Activated CD8-positive, alpha-beta memory T cell treated with anti-CD3 and anti-CD28 coated beads, Interleukin-2, amount 50 U/mL, for 1 hour (primary cell): ENCODE results near the gene MAK.
A peak's percentile ranks its signal among the peaks of the same experiment; 100 is the strongest.
"Not testable (repeated sequence)": the region's sequence is repeated elsewhere in the genome, so short reads cannot be mapped to it uniquely, and the experiment has no call there.

Experiments
- DNase-seq: peaks from one replicate; pipeline ENCODE4 v3.0.0-alpha.2; 2020; ENCODE audit errors: extremely low read depth

Gene MAK

DNA sequence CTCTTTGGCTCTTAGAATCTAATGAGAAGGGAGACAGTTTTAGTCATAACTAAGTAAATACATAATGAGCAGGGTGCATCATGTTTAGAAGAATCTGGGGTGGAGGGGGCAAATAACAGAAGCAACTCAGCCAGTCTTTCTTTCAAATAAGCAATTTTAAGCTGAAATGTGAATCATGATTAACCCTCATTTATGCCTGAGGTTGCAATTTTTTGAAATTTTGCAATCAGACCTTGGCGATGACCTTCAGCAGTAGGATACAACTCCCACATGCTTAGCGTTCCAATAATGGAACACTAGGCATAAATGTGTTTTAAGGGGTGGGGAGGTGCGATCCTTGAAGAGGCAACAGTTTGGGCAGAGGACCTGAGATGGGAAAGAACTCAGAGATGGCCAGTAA is 60.1 kb downstream of the MAK start:
- no peak for DNase-seq

- no peak for DNase-seq
Measured at GRCh38 chr6:10771371-10771894, 66.9 kb downstream of the MAK start.

DNA sequence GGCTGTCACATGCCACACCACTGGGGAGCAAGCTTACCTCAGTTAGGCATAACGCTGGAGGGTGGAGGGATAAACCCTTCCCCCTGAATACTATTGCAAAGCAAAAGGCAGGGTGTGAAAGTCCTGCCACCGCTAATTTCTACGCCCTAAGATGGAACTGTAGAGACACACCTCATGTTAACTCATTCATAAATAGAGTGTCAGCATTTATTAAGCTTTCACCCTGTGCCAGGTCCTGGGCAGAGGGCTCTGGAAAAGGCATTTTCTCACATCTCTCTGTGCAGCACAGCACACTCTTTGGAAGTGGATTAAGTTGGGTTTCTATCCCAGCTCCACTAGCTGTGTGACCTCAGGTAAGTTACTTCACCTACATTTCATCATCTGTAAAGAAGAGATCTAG is 68.9 kb downstream of the MAK start:
- no peak for DNase-seq

DNA sequence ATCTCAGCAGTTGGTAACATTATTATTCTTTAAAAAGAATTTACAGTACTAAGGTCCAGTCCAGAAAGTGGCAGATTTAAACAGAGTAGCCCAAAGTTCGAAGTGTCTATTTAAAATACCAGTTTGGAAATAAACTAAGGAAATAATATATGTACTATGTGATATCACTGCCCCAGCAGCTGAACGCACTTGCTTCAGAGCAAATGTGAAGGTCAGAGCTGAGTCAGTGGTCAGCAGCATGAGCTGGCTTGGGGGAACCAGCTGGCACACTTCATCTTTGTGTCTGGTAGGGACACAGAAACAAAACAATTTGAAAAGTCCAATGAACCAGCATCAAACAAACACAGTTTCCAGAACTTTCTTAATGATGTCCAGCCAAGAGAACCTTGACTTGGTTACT is 75.3 kb downstream of the MAK start:
- no peak for DNase-seq

DNA sequence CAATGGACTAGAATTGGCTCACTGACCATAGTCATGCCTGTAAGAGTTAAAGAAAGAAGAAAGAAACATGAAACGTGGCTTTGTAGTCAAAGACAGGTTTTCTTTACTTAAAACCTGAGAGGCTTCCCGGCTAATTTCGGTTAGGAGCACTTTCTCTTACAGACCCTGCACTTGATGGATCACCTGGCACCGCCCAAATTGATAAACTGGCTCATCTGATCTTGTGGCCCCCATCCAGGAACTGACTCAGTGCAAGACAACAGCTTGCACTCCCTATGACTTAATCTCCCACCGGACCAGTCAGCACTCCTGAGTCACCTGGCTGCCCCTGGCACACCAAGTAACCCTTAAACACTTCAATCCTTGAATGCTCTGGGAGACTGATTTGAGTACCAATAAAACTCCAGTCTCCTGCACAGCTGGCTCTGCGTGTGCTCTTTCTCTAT is 78.4 kb downstream of the MAK start:
- no peak for DNase-seq

DNA sequence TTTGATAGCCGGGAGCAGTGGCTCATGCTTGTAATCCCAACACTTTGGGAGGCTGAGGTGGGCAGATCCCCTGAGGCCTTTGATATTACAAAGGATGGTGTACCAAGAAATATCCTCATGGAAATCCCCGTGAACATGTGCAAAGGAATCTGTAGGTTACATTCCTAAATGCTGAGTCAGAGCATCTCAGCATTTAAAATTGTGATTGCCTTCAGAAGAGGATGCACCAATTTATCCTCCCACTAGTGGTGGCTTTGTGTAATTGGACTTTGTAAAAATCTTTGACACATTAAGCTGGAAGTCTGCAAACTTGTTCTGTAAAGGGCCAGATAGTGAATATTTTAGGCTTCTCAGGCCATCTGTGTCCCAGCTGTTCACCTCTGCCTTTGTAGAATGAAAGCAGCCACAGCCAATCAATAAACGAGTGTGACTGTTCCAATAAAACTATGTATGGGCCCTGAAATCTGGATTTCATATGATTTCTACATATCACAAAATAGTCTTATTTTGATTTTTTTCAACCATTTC is 79.0 kb downstream of the MAK start:
- DNase-seq: no peak

DNA sequence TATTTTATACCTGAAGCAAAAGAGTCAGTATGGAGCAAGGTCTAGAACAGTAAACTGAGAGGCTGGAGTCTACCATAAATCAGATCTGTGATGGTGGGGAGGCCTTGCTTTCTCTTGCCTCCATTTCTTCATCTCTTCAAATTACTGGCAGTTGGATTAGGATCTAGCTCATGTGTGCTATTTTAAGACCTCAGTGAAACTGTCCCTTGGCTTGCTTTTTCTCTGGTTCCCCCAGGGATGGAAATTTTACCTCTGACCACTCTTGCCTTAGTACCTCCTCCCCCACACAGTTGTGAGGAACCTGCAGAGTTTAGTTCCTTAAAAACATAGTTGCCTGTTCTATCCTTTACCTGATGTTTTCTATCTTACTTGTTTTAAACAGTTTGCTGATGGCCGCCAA is 82.3 kb downstream of the MAK start:
- DNase-seq: no peak

GRCh38 chr6:10751757-10752156 is 86.6 kb downstream of the MAK start:
- DNase-seq: not testable (repeated sequence)

DNA sequence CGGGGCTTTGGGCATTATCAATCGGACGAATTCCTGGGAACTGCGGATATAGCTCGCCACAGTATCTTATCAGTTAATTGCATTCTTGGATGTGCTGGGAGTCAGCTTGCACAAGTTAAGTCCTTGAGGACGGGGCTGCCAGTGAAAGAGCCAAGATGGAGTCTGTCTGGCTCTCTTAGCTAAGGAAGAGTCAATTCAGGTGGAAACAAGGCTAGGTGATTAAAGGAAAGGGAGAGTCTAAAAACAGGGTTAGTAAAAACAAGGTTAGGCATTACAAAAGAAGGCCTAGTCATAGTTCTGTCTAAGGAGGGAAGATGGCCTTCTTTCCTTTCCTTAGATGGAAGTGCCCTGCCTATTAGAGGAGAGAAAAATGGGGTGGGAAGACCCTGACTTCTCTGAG is 87.8 kb downstream of the MAK start:
- DNase-seq: not testable (repeated sequence)

GRCh38 chr6:10749734-10750133 is 88.6 kb downstream of the MAK start:
- no peak for DNase-seq

GRCh38 chr6:10747251-10747972 is 90.9 kb downstream of the MAK start, which contains the start of gene TMEM14B:
TMEM14B (plus strand) TSS chr6:10747805; CDS start chr6:10749246, 1,441 bp downstream.
- peak; percentile 95 for DNase-seq

- DNase-seq: no peak
Measured at GRCh38 chr6:10746915-10747250, 91.5 kb downstream of the MAK start.

- DNase-seq: no peak
Measured at GRCh38 chr6:10745116-10745515, 93.2 kb downstream of the MAK start.

DNA sequence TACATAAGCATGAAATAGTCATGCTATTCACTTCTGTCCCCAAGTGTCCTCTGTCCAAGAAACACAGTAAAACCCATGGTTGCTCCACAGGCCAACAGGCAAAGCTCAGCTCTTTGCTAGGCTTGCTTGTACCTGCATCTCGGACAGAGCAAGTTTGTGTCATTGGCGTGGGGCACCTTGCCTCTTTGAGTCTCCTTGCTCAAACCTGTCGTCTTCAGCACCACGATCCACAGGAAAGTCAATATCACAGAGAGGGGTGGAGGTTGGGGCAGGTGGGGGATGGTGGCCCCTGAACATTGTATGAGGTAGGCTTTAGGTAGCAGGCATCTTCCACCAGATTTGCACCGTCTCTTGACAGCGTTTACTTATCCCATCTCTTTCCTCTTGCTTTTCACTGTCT is 94.8 kb downstream of the MAK start:
- DNase-seq: no peak

GRCh38 chr6:10742251-10742650 is 96.1 kb downstream of the MAK start:
- DNase-seq: no peak

DNA sequence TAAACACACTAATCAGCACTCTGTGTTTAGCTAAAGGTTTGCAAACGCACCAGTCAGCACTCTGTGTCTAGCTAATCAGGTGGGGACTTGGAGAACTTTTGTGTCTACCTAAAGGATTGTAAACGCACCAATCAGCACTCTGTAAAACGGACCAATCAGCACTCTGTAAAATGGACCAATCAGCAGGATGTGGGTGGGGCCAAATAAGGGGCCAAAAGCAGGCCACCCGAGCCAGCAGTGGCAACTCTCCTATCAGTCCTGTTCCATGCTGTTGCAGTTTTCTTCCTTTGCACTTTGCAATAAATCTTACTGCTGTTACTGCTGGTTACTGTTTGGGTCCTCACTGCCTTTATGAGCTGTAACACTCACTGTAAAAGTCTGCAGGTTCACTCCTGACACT is 96.7 kb downstream of the MAK start:
- DNase-seq: not testable (repeated sequence)

DNA sequence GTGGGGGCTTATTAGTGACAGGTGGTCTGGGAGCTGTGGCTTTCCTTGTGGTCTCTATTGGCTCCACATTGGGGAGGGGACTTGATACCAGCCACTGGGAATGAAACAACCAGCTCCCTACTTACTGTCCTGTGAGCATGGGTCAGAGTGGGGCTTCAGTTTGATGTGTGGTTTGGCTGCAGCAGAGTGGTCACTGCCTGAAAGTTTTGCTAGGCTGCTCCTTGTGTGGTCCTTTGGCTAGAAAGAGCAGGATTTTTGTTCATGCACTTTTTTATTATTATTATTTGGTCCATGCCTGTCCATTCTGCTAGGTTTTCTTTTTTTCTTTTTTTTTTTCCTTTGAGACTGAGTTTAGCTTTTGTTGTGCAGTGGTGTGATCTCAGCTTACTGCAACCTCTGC is 98.3 kb downstream of the MAK start:
- no peak for DNase-seq

- DNase-seq: no peak
Measured at GRCh38 chr6:10736731-10737130, 101.6 kb downstream of the MAK start.

GRCh38 chr6:10733863-10734262 is 104.5 kb downstream of the MAK start:
- no peak for DNase-seq

GRCh38 chr6:10733151-10733715 is 105.1 kb downstream of the MAK start:
- DNase-seq: no peak

DNA sequence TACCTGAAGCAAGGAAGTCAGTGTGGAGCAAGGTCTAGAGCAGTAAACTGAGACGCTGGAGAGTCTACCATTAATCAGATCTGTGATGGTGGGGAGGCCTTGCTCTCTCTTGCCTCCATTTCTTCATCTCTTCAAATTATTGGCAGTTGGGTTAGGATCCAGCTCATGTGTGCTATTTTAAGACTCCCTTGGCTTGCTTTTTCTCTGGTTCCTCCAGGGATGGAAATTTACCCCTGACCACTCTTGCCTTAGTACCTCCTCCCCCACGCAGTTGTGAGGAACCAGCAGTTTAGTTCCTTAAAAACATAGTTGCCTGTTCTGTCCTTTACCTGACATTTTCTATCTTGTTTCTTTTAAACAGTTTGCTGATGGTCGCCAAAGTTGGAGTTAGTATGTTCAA is 108.1 kb downstream of the MAK start:
- DNase-seq: no peak

DNA sequence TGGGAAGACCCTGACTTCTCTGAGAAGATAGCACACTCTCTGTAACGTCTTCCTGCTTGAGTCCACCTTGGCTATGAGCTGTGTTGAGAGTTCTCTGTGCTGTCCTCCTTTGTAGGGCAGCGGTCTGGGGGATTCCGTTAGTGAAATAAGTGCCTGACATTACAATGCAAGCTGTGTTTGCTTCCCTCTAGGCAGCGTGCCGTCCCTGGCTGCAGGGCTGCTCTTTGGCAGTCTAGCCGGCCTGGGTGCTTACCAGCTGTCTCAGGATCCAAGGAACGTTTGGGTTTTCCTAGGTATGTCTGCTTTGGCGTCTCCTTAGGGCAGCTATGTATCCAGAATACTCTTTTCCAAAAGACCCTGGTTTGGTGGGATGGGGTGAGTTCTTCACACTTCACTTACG is 112.6 kb downstream of the MAK start:
- DNase-seq: no peak

DNA sequence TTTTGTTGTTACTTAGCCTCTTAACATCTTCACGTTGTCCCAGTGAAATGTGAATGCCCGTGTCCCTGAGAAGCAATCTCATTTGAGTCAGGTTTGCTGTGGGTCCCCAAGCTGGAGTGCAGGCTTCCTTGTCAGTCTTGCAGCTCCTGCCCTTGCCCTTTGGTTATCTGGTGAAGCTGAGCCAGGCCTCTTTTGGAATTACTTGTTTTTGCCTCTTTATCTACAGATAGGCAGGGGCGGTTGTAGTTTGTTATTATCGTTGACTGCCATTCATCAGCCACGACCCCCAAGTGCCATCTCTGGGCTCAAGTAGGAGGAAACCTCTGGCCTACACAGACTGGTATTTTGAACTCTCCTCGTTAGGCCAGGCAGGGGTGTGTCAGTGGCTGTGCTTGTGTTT is 113.3 kb downstream of the MAK start:
- DNase-seq: no peak

- DNase-seq: no peak
Measured at GRCh38 chr6:10723567-10723881, 114.8 kb downstream of the MAK start.
